ENCODE results near the gene MVK.

The MVK gene

DNA sequence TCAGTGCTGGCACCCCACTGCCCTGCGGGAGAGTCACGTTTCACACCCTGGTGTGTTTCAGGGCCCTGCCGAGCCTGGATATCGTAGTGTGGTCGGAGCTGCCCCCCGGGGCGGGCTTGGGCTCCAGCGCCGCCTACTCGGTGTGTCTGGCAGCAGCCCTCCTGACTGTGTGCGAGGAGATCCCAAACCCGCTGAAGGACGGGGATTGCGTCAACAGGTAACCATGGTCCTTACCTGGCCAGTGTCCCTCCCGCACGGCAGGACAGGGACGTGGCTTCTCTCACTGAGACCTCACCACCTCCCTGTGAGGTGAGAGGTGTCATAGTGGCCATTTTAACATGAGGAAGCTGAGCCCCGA, 7.7 kb downstream of the MVK start:
- no peaks in the 10 kb centered on the region for H3K27me3 ChIP-seq (ENCODE audit: insufficient read depth, low read length)
- H3K79me2 ChIP-seq (ENCODE audit: insufficient read depth, low read length), result no peaks in the 10 kb centered on the region
- H3F3A ChIP-seq (ENCODE audit: insufficient read depth, low read length), result no peaks in the 10 kb centered on the region
- H3K9me3 ChIP-seq (ENCODE audit: low read length), result no peaks in the 10 kb centered on the region
- H3K4me1 ChIP-seq (ENCODE audit: insufficient read depth, low read length, severe bottlenecking), result no peaks in the 10 kb centered on the region
- H3K27ac ChIP-seq (ENCODE audit: low read depth, low read length, poor library complexity, severe bottlenecking), result no peak overlapping the region
- peaks cover 37% of the 10 kb centered on the region; the same call in 1 of the 2 replicates for H3K36me3 ChIP-seq (ENCODE audit: insufficient read depth, low read length)
- H3K9ac ChIP-seq (ENCODE audit: low read length), result no peak overlapping the region
- H2AFZ ChIP-seq (ENCODE audit: low read length), result no peak overlapping the region
- no peaks in the 10 kb centered on the region for H4K20me1 ChIP-seq (ENCODE audit: insufficient read depth, low read length)
- no peak for TF ChIP-seq EZH2 (IDR thresholded peaks at IDR 0.05; ENCODE audit: borderline replicate concordance, low read length)
- TF ChIP-seq, protein P1, sequence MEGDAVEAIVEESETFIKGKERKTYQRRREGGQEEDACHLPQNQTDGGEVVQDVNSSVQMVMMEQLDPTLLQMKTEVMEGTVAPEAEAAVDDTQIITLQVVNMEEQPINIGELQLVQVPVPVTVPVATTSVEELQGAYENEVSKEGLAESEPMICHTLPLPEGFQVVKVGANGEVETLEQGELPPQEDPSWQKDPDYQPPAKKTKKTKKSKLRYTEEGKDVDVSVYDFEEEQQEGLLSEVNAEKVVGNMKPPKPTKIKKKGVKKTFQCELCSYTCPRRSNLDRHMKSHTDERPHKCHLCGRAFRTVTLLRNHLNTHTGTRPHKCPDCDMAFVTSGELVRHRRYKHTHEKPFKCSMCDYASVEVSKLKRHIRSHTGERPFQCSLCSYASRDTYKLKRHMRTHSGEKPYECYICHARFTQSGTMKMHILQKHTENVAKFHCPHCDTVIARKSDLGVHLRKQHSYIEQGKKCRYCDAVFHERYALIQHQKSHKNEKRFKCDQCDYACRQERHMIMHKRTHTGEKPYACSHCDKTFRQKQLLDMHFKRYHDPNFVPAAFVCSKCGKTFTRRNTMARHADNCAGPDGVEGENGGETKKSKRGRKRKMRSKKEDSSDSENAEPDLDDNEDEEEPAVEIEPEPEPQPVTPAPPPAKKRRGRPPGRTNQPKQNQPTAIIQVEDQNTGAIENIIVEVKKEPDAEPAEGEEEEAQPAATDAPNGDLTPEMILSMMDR (IDR thresholded peaks at IDR 0.05; ENCODE audit: low read length), result no peak
- H3K4me2 ChIP-seq (ENCODE audit: low read length), result no peak overlapping the region
- H3K9me2 ChIP-seq (ENCODE audit: low read depth, low read length), result no peaks in the 10 kb centered on the region
- no peak overlapping the region for H3K4me3 ChIP-seq (ENCODE audit: low read depth, low read length, poor library complexity, severe bottlenecking)

DNA sequence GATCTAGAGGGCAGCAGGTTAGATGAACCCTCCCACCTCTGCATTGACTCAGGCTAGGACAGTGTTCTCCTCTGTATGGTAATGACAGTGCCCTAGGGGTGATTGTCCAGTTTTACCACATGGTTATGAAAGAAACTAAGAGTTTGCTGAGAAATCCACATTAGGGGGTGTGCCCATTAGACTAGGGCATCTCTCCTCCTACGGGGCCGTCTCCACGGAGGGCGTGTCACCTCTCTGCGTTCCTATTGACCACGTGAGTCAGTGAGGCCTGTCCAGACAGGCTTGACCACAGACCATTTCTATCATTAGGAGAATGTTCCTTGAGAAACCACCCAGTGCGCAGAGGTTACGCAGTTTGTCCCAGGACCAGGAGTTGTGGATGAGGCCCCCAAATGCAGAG, 8.3 kb downstream of the MVK start:
- no peak overlapping the region for H3K27ac ChIP-seq (ENCODE audit: low read depth, low read length, poor library complexity, severe bottlenecking)
- no peaks in the 10 kb centered on the region for H3K79me2 ChIP-seq (ENCODE audit: insufficient read depth, low read length)
- TF ChIP-seq, protein P1 (IDR thresholded peaks at IDR 0.05; ENCODE audit: low read length), result no peak
- TF ChIP-seq EZH2 (IDR thresholded peaks at IDR 0.05; ENCODE audit: borderline replicate concordance, low read length), result no peak
- no peaks in the 10 kb centered on the region for H4K20me1 ChIP-seq (ENCODE audit: insufficient read depth, low read length)
- no peak overlapping the region for H3K4me2 ChIP-seq (ENCODE audit: low read length)
- no peaks in the 10 kb centered on the region for H3K9me2 ChIP-seq (ENCODE audit: low read depth, low read length)
- no peaks in the 10 kb centered on the region for H3K27me3 ChIP-seq (ENCODE audit: insufficient read depth, low read length)
- no peak overlapping the region for H3K4me3 ChIP-seq (ENCODE audit: low read depth, low read length, poor library complexity, severe bottlenecking)
- H3F3A ChIP-seq (ENCODE audit: insufficient read depth, low read length), result no peaks in the 10 kb centered on the region
- H2AFZ ChIP-seq (ENCODE audit: low read length), result no peak overlapping the region
- H3K9me3 ChIP-seq (ENCODE audit: low read length), result no peaks in the 10 kb centered on the region
- H3K36me3 ChIP-seq (ENCODE audit: insufficient read depth, low read length), result peaks cover 37% of the 10 kb centered on the region; the same call in 1 of the 2 replicates
- no peaks in the 10 kb centered on the region for H3K4me1 ChIP-seq (ENCODE audit: insufficient read depth, low read length, severe bottlenecking)
- no peak overlapping the region for H3K9ac ChIP-seq (ENCODE audit: low read length)

DNA sequence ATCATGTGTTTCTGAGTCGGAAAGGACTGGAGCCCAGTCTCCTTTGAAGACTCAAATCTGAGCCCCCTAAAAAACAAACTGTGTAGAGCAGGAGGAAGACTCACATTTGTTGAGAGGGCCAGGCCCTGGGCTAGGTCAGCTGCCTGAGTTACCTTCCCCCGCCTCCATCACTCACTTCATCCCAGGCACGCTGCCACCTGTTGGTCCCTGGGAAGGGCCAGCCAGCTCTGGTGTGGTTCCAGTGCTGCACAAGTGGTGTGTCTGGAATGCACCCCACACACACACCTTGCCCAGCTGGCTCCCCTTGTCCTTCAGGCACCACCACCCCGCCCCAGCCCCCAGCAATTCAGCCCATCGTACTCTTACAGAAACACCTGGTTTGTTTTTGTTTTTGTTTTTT, 9.0 kb downstream of the MVK start:
- TF ChIP-seq EZH2 (IDR thresholded peaks at IDR 0.05; ENCODE audit: borderline replicate concordance, low read length), result no peak
- TF ChIP-seq, protein P1 (IDR thresholded peaks at IDR 0.05; ENCODE audit: low read length), result no peak
- Histone ChIP-seq H3K4me1 (ENCODE audit: insufficient read depth, low read length, severe bottlenecking) (no peaks in the 10 kb centered on the region), H3K4me2 (ENCODE audit: low read length) (no peak overlapping the region), H3F3A (ENCODE audit: insufficient read depth, low read length) (no peaks in the 10 kb centered on the region), H3K36me3 (ENCODE audit: insufficient read depth, low read length) (peaks cover 33% of the 10 kb centered on the region; the same call in 1 of the 2 replicates), H4K20me1 (ENCODE audit: insufficient read depth, low read length) (no peaks in the 10 kb centered on the region), H3K79me2 (ENCODE audit: insufficient read depth, low read length) (no peaks in the 10 kb centered on the region), H3K4me3 (ENCODE audit: low read depth, low read length, poor library complexity, severe bottlenecking) (no peak overlapping the region), H3K27me3 (ENCODE audit: insufficient read depth, low read length) (no peaks in the 10 kb centered on the region), H3K9me3 (ENCODE audit: low read length) (no peaks in the 10 kb centered on the region), H3K9me2 (ENCODE audit: low read depth, low read length) (no peaks in the 10 kb centered on the region), H3K27ac (ENCODE audit: low read depth, low read length, poor library complexity, severe bottlenecking) (no peak overlapping the region), H2AFZ (ENCODE audit: low read length) (no peak overlapping the region), H3K9ac (ENCODE audit: low read length) (no peak overlapping the region)

Measured in OCI-LY1 (cell line).